Measurements from ENCODE around the gene CDIPT.
"Not testable (repeated sequence)": the region's sequence is repeated elsewhere in the genome, so short reads cannot be mapped to it uniquely, and the experiment has no call there.

The CDIPT gene

GRCh38 chr16:29862884-29863668, at the start of gene CDIPT:
Gene CDIPT (minus strand): TSS chr16:29863226. CDS start chr16:29862857, 369 bp downstream.
- DNase-seq (ENCODE audit: low read depth): peak; percentile 97

DNA sequence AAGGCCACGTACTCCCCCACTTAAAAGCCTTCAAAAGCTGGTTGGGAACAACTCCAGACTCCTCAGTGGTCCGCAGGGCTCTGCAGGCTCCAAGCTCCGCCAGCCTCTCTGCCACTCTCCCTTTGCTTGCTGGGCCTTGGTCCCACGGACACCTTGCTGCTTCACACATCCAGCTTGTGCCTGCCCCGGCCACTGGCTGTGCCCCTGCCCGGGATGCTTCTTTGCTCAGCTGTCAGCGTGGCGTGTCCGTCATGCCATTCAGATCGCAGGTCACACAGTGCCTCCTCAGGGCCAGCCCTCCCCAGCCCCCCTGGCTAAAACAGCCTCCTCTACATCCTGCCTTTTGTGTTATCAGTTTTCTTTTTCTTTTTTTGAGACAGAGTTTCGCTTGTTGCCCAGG, 49.1 kb upstream of the CDIPT start:
- DNase-seq (ENCODE audit: low read depth): no peak

- no peak for DNase-seq (ENCODE audit: low read depth)
These were observed 48.6 kb upstream of the CDIPT start for GRCh38 chr16:29911676-29912010.

- DNase-seq (ENCODE audit: low read depth): no peak
These were observed 48.0 kb upstream of the CDIPT start for GRCh38 chr16:29910819-29911675.

DNA sequence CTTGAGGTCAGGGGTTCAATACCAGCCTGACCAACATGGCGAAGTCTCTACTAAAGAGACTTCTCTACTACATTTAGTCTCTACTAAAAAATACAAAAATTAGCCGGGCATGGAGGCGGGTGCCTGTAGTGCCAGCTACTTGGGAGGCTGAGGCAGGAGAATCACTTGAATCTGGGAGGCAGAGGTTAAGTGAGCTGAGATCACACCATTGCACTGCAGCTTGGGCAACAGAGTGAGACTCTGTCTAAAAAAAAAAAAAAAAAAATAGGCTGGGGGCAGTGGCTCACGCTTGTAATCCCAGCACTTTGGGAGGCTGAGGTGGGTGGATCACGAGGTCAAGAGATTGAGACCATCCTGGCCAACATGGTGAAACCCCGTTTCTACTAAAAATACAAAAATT, 46.8 kb upstream of the CDIPT start:
- not testable (repeated sequence) for DNase-seq (ENCODE audit: low read depth)

DNA sequence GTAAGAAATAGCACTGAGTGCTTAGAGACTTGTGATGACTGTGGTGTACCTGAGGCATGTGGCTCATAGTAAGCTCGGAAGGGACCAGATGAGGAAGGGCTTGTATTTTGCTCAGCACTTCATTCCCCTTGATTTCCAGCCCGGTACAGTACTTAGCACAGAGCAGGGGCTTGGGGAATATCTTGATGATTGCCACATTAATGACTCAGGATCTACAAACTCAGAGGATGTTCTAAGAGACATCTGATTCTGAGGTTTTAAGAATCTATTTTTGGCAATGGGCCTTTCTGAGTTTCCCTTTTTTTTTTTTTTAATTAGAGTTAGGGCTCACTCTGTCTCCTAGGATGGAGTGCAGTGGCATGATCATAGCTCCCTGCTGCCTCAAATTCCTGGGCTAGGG, 46.4 kb upstream of the CDIPT start:
- DNase-seq (ENCODE audit: low read depth): peak; percentile 62

- no peak for DNase-seq (ENCODE audit: low read depth)
These were observed 45.7 kb upstream of the CDIPT start for GRCh38 chr16:29908719-29909220.

- DNase-seq (ENCODE audit: low read depth): no peak
These were observed 44.9 kb upstream of the CDIPT start for GRCh38 chr16:29907973-29908372.

- no peak for DNase-seq (ENCODE audit: low read depth)
These were observed 43.7 kb upstream of the CDIPT start for GRCh38 chr16:29906520-29907244.

DNA sequence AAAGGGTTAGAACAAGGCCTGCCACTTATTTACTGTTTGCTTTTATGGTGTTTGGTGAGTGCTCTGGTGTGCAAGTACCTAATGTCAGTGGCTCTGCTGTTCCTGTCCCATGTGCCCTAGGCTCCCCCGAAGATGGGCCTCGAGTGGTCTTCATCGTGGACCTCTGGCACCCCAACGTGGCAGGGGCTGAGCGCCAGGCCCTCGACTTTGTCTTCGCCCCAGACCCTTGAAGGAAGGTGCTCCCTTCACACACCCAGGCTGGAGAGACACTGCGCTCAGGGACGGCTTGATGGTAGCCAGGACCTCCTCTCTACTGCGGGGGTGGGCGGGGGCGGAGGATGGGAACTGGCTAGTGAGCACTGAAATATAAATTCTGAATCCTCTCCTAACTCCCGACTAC, 42.6 kb upstream of the CDIPT start:
- DNase-seq (ENCODE audit: low read depth): no peak

- no peak for DNase-seq (ENCODE audit: low read depth)
These were observed 41.9 kb upstream of the CDIPT start for GRCh38 chr16:29904947-29905346.

- DNase-seq (ENCODE audit: low read depth): no peak
These were observed 40.6 kb upstream of the CDIPT start for GRCh38 chr16:29903590-29903989.

- DNase-seq (ENCODE audit: low read depth): no peak
These were observed 38.5 kb upstream of the CDIPT start for GRCh38 chr16:29901607-29901945.

DNA sequence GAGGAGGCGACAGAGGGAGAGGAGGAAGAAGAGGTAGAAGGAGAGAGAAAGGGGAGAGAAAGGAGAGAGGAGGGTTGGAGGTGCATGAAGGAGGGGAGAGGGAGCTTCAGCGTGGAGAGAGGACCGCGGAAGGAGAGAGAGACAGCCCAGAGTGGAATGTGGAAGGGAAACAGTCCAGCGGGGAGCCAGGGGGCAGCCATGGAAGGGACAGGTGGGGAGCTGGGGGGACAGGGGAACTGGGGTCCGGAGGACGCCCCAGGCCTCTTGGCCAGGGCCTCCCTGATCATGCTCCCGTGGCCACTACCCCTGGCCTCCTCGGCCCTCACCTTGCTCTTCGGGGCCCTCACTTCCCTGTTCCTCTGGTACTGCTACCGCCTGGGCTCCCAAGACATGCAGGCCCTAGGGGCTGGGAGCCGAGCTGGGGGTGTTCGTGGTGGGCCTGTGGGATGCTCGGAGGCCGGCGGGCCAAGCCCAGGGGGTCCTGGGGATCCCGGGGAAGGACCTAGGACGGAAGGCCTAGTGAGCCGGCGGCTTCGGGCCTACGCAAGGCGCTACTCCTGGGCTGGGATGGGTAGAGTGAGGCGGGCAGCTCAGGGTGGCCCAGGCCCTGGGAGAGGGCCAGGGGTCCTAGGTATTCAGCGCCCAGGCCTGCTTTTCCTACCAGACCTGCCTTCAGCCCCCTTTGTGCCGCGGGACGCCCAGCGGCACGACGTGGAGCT, 38.0 kb upstream of the CDIPT start:
- no peak for DNase-seq (ENCODE audit: low read depth)

GRCh38 chr16:29900102-29900887, 37.3 kb upstream of the CDIPT start, which contains the start of gene ASPHD1:
Gene ASPHD1 (plus strand): TSS chr16:29900488. CDS start chr16:29900972, 484 bp downstream.
- peak; percentile 72 for DNase-seq (ENCODE audit: low read depth)

DNA sequence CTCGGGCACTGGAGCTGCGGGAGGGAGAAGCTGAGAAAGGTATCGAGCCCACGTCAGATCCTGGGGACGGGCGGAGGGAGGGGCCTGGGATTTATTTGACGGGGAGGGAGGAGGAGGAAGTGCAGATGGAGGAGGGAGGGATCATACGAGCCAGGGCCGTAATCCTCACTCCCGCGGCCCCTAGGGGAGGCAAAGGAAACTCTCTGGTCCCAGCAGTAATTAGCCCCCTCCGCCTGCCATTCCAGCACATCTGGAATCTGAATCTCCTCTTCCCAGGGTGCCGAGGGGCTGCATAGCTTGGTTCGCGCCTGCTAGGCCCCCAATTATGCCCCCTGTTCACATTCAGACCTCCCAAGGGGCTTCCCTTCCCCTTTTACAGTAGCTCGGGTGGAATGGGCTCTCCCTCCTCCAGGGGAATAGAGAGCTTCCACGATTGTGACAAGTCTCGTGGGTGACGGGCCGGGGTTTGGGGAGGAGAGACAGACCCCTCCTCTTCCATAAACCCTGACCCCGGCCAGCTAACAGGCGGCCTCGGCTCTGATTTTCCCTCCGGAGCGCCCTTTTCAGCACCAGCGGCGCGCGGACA, 36.6 kb upstream of the CDIPT start, which contains the start of gene SEZ6L2:
Gene SEZ6L2, minus strand, starts transcription at position 35 of the 586 bp plus-strand sequence. CDS start 531 bp downstream, outside the sequence.
- DNase-seq (ENCODE audit: low read depth): peak; percentile 76

DNA sequence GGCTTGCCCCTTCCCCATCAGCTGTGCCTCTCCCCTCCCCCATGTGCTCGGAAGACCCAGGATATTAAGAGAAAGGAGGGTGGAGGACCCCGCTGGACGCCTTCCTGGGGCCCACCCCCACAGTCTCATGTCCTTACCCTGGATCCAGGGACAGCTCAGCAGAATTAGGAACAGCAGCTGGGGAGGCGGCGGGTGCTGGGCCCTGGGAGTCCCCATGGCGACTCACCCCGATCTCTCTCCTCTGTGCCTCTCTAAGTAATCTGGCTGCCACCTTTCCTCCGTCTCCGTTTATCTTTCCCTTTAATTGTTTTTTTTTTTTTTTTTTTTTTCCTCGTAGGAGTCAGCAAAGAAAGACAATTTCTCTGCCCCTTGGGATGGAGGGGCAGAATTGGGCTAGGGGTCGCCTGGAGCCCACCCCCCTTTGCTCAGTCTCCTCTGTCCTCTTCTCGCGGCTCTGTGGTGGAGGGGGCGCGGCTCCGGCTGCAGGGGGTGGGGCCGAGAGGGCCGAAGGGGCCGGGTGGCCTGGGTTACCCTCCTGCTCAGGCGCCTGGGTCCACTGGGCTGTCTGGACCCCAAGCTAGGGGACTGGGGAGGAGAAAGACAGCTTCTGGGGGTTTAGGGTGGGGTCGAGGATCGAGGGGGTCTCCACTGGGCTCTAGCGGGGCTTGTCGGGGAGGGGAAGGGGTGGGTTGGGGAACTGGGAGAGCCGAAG, 35.9 kb upstream of the CDIPT start:
- DNase-seq (ENCODE audit: low read depth): no peak

- DNase-seq (ENCODE audit: low read depth): no peak
These were observed 35.2 kb upstream of the CDIPT start for GRCh38 chr16:29898135-29898803.

- DNase-seq (ENCODE audit: low read depth): no peak
These were observed 34.3 kb upstream of the CDIPT start for GRCh38 chr16:29897333-29897732.
